GM12878 (cell line): Measurements from ENCODE around the gene PAX3. TPM values are rescaled to one million over a fixed set of nuclear protein-coding genes. Genes with fewer than 3 reads are reported as not detected.

ENCODE experiments used
- ATAC-seq: fragments of 200-7000 bp; cut with Tn5 transposase; 3 replicates; pipeline ENCODE4 v1.9.1; 2020; ENCODE audit warnings: mild to moderate bottlenecking, moderate library complexity
- BruUV-seq: library from RNA; stranded (reverse); fragments of 400-500 nt; replicated peaks from 2 replicates; lab custom pipeline; 2021; lab: Mats Ljungman, UMichigan
- CTCF ChIA-PET: fragments of 300-600 bp; sonication (Branson Sonifier 250); formaldehyde crosslinking; extraction: SDS; loops from one replicate; lab custom pipeline; 2021; ENCODE audit warnings: inconsistent platforms; lab: Yijun Ruan, JAX
- POLR2A ChIA-PET: fragments of 350-600 bp; formaldehyde crosslinking; extraction: SDS; loops from one replicate; lab custom pipeline; 2021; ENCODE audit warnings: inconsistent platforms; lab: Charles Lee
- RAD21 ChIA-PET: fragments of 300-600 bp; sonication (Branson Sonifier 250); formaldehyde crosslinking; loops from one replicate; lab custom pipeline; 2023; ENCODE audit warnings: antibody characterized with exemption; ENCODE audit not compliant: unreplicated experiment; lab: Charles Lee
- SMC1A ChIA-PET: fragments of 300-600 bp; sonication (Branson Sonifier 250); formaldehyde crosslinking; loops from one replicate; lab custom pipeline; 2023; ENCODE audit not compliant: unreplicated experiment, uncharacterized antibody; lab: Charles Lee
- DNase-seq: peaks from one replicate; pipeline ENCODE4 v3.0.0-alpha.2; 2011; ENCODE audit warnings: low read depth, low spot score
- FAIRE-seq: peaks from 3 replicates; lab custom pipeline; 2011; peaks lifted over from hg19 to GRCh38; lab: Jason Lieb, UNC
- H2AFZ ChIP-seq: 2 replicates; pipeline ENCODE4 v1.6.0; 2011; ENCODE audit warnings: low read depth, low read length, control low read depth; ENCODE audit not compliant: control insufficient read depth
- H3K27ac ChIP-seq: 2 replicates; pipeline ENCODE4 v1.5.1; 2011; ENCODE audit warnings: control low read depth; ENCODE audit not compliant: control insufficient read depth, insufficient read depth
- H3K27me3 ChIP-seq, 2 experiments: replicated peaks in 1 of 2; 2 replicates each; pipeline versions ENCODE4 v1.6.0 to v1.6.1; 2011; ENCODE audit warnings: low read length in 1 of 2; ENCODE audit not compliant: control insufficient read depth in 2 of 2, insufficient read depth in 2 of 2
- H3K36me3 ChIP-seq, 2 experiments: 2 replicates each; pipeline ENCODE4 v1.5.1; 2011; ENCODE audit warnings: low read length in 1 of 2; ENCODE audit not compliant: control insufficient read depth in 2 of 2, insufficient read depth in 2 of 2
- H3K4me1 ChIP-seq: 2 replicates; pipeline ENCODE4 v1.6.1; 2011; ENCODE audit warnings: mild to moderate bottlenecking, low read length, moderate library complexity, mixed read lengths; ENCODE audit not compliant: control insufficient read depth, insufficient read depth
- H3K4me2 ChIP-seq: 2 replicates; pipeline ENCODE4 v1.6.0; 2011; ENCODE audit warnings: control low read depth; ENCODE audit not compliant: control insufficient read depth, insufficient read depth
- H3K4me3 ChIP-seq: fragments of 200-600 bp; sonication (generic); 2 replicates; pipeline ENCODE4 v1.5.1; 2016
- H3K79me2 ChIP-seq: 2 replicates; pipeline ENCODE4 v1.6.0; 2011; ENCODE audit warnings: low read length; ENCODE audit not compliant: control insufficient read depth, insufficient read depth
- H3K9ac ChIP-seq: 2 replicates; pipeline ENCODE4 v1.8.0; 2011; ENCODE audit warnings: low read length, control low read depth, mixed read lengths; ENCODE audit not compliant: control insufficient read depth, insufficient read depth
- H3K9me3 ChIP-seq: replicated peaks from 3 replicates; pipeline ENCODE4 v1.5.1; 2011; ENCODE audit warnings: mild to moderate bottlenecking, low read length; ENCODE audit not compliant: control insufficient read depth, insufficient read depth
- H4K20me1 ChIP-seq: 2 replicates; pipeline ENCODE4 v1.6.0; 2011; ENCODE audit not compliant: control insufficient read depth, insufficient read depth
- CEBPB ChIP-seq, 2 experiments: fragments of 150-350 bp in 1 of 2; IDR thresholded peaks; 2 replicates each; pipeline ENCODE4 v1.6.1; 2012 to 2014; ENCODE audit warnings: low read depth in 2 of 2, low read length in 2 of 2, borderline replicate concordance in 1 of 2, inconsistent platforms in 1 of 2
- CHD1 ChIP-seq: IDR thresholded peaks from 2 replicates; pipeline ENCODE4 v1.6.1; 2012; ENCODE audit warnings: low read depth, low read length, improper control_type of control experiment
- NFIC ChIP-seq: IDR thresholded peaks from 2 replicates; pipeline ENCODE4 v1.6.1; 2012; ENCODE audit warnings: low read depth, mild to moderate bottlenecking, inconsistent platforms, low read length, moderate library complexity
- POLR2A ChIP-seq: IDR thresholded peaks from 2 replicates; pipeline ENCODE4 v1.6.1; 2011; ENCODE audit warnings: low read depth, mild to moderate bottlenecking, low read length
- TCF3 ChIP-seq: IDR thresholded peaks from 2 replicates; pipeline ENCODE4 v1.6.1; 2012; ENCODE audit warnings: low read depth, mild to moderate bottlenecking, low read length, borderline replicate concordance; ENCODE audit not compliant: insufficient read depth
- WGBS: methylation state at CpG from one replicate; pipeline ENCODE4 v1.1.6; 2016; ENCODE audit warnings: low lambda C conversion rate; ENCODE audit not compliant: insufficient replicate concordance, insufficient coverage; ENCODE audit errors: missing lambda C conversion rate; 5-methylcytosine and 5-hydroxymethylcytosine counted together
- in situ Hi-C: fragments of 300-500 bp; cut with MboI; formaldehyde crosslinking; loops from 9 replicates; pipeline ENCODE4 v1.14.3; 2018; ENCODE audit warnings: mixed read lengths
- intact Hi-C: fragments of 100-400 bp; cut with micrococcal nuclease; formaldehyde crosslinking; loops from one replicate; pipeline ENCODE4 v1.14.2; 2022; ENCODE audit not compliant: unreplicated experiment
- polyA plus RNA-seq, 11 experiments: library from polyadenylated mRNA; depleted of rRNA in 4 of 11; unstranded in 6 of 11; stranded (reverse) in 5 of 11; fragments of >200 nt; fragmentation: Nextera tagmentation in 4 of 11; fragmentation: Illumina TruSeq in 1 of 11; extraction: Ambion mirVana in 4 of 11; extraction: Trizol in 1 of 11; gene quantifications; 1 replicate in 1 of 11; 2 replicates in 10 of 11; pipeline versions ENCODE4 v1.2.1 to v1.2.3, GENCODE V29; 2011 to 2016; ENCODE audit warnings: inconsistent platforms in 2 of 11, missing spikeins in 2 of 11, low read depth in 1 of 11
- total RNA-seq, 4 experiments: library from RNA; depleted of rRNA in 3 of 4; stranded (reverse); fragments of >200 nt in 3 of 4; fragmentation: Illumina TruSeq in 1 of 4; extraction: Trizol in 1 of 4; gene quantifications; 2 replicates each; pipeline versions ENCODE4 v1.2.1 to v1.2.3, GENCODE V29; 2013 to 2021
- TF ChIP-seq, protein P1 (sequence below): fragments of 450-650 bp; IDR thresholded peaks from 2 replicates; pipeline ENCODE4 v1.6.1; 2017; ENCODE audit warnings: low read depth, mild to moderate bottlenecking, moderate library complexity
- TF ChIP-seq, protein P2 (sequence below): fragments of 450-650 bp; IDR thresholded peaks from 2 replicates; pipeline ENCODE4 v1.6.1; 2016; ENCODE audit warnings: mild to moderate bottlenecking, moderate library complexity, borderline replicate concordance
- TF ChIP-seq, protein P3 (sequence below): IDR thresholded peaks from 2 replicates; pipeline ENCODE4 v1.6.1; 2012; ENCODE audit warnings: mild to moderate bottlenecking, low read depth, low read length

Gene PAX3
- total and polyA plus RNA-seq, 10 of the 15 experiments (the other 5 are each of a cell fraction or from before 2014, with no cell fraction given) = not detected

DNA sequence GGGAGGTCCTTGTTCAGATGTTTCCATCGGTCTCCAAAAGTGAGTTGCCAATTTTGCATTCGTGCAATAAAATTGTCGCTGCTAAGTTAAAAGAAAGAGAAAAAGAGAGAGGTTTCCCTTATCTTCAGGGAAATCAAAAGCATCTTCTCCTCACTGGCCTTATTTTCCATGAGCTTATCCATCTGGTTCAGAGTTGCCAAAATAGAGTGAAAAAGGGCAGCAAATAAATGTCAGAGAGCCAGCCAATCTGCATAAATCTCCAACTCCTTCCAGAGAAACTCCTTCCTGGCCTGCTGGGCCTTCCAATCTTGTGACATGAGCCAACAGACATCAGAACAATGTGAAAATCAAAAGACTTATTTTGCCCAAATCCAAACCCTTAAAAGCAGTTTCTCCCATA lies 28.4 kb downstream of the PAX3 start:
- no peak overlapping the region for H3K4me2 ChIP-seq
- H3K9me3 ChIP-seq = no peaks in the 10 kb centered on the region
- H3K4me3 ChIP-seq = no peak overlapping the region
- POLR2A ChIA-PET = no interaction called here
- H3K27me3 ChIP-seq = no peaks in the 10 kb centered on the region
- no peaks in the 10 kb centered on the region for H3K36me3 ChIP-seq
- no peak for TF ChIP-seq CEBPB (IDR thresholded peaks at IDR 0.05; ENCODE audit: borderline replicate concordance in 1 of 2, low read depth in 2 of 2, low read length in 2 of 2)
- no peak for TF ChIP-seq NFIC
- TF ChIP-seq POLR2A = no peak
- TF ChIP-seq, protein P1, sequence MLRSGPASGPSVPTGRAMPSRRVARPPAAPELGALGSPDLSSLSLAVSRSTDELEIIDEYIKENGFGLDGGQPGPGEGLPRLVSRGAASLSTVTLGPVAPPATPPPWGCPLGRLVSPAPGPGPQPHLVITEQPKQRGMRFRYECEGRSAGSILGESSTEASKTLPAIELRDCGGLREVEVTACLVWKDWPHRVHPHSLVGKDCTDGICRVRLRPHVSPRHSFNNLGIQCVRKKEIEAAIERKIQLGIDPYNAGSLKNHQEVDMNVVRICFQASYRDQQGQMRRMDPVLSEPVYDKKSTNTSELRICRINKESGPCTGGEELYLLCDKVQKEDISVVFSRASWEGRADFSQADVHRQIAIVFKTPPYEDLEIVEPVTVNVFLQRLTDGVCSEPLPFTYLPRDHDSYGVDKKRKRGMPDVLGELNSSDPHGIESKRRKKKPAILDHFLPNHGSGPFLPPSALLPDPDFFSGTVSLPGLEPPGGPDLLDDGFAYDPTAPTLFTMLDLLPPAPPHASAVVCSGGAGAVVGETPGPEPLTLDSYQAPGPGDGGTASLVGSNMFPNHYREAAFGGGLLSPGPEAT = no peak
- TF ChIP-seq, all 136 proteins: peak for 0
- Histone ChIP-seq H3K79me2 (no peaks in the 10 kb centered on the region), H3K4me1 (no peaks in the 10 kb centered on the region), H3K27ac (no peak overlapping the region), H2AFZ (no peak overlapping the region), H4K20me1 (no peaks in the 10 kb centered on the region), H3K9ac (no peak overlapping the region)
- BruUV-seq = no TSS peak
- ATAC-seq (no peak), DNase-seq (no peak), FAIRE-seq (no peak)
- in situ Hi-C loops = no loop called here
- ChIA-PET RAD21 (no interaction called here), SMC1A (interaction anchor here (1.2 kb wide), 1 partner anchor 65 kb away, joined by 3 read pairs; no protein-coding TSS in a partner anchor), CTCF (no interaction called here)
- WGBS = 86% methylated on average over 3 of the region's 3 CpGs
- intact Hi-C loops = no loop called here

DNA sequence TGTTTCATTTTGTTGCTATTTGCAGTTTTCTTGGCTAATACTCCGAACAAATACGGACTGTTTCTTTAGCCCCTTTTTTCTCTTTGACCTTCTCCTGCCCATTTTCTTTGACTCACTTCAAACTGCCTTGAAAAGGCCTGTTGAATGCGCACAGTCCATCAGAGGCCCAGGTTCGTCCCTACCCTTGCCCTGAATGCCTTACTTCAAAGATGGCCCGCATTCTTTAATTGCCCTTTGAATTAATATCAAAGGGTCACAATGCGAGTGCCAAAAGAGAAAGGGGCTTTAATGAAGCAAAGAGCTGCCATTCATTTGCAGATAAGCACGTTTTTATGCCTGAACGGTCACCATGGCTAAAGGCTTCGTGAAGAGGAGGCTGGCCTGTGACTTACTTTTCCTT lies 29.7 kb downstream of the PAX3 start:
- no peak for FAIRE-seq
- WGBS = 19% methylated on average over 9 of the region's 9 CpGs
- intact Hi-C loops = no loop called here
- TF ChIP-seq CHD1 (no peak), TCF3 (no peak)
- TF ChIP-seq, protein P2, sequence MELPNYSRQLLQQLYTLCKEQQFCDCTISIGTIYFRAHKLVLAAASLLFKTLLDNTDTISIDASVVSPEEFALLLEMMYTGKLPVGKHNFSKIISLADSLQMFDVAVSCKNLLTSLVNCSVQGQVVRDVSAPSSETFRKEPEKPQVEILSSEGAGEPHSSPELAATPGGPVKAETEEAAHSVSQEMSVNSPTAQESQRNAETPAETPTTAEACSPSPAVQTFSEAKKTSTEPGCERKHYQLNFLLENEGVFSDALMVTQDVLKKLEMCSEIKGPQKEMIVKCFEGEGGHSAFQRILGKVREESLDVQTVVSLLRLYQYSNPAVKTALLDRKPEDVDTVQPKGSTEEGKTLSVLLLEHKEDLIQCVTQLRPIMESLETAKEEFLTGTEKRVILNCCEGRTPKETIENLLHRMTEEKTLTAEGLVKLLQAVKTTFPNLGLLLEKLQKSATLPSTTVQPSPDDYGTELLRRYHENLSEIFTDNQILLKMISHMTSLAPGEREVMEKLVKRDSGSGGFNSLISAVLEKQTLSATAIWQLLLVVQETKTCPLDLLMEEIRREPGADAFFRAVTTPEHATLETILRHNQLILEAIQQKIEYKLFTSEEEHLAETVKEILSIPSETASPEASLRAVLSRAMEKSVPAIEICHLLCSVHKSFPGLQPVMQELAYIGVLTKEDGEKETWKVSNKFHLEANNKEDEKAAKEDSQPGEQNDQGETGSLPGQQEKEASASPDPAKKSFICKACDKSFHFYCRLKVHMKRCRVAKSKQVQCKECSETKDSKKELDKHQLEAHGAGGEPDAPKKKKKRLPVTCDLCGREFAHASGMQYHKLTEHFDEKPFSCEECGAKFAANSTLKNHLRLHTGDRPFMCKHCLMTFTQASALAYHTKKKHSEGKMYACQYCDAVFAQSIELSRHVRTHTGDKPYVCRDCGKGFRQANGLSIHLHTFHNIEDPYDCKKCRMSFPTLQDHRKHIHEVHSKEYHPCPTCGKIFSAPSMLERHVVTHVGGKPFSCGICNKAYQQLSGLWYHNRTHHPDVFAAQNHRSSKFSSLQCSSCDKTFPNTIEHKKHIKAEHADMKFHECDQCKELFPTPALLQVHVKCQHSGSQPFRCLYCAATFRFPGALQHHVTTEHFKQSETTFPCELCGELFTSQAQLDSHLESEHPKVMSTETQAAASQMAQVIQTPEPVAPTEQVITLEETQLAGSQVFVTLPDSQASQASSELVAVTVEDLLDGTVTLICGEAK = no peak
- TF ChIP-seq, protein P3, sequence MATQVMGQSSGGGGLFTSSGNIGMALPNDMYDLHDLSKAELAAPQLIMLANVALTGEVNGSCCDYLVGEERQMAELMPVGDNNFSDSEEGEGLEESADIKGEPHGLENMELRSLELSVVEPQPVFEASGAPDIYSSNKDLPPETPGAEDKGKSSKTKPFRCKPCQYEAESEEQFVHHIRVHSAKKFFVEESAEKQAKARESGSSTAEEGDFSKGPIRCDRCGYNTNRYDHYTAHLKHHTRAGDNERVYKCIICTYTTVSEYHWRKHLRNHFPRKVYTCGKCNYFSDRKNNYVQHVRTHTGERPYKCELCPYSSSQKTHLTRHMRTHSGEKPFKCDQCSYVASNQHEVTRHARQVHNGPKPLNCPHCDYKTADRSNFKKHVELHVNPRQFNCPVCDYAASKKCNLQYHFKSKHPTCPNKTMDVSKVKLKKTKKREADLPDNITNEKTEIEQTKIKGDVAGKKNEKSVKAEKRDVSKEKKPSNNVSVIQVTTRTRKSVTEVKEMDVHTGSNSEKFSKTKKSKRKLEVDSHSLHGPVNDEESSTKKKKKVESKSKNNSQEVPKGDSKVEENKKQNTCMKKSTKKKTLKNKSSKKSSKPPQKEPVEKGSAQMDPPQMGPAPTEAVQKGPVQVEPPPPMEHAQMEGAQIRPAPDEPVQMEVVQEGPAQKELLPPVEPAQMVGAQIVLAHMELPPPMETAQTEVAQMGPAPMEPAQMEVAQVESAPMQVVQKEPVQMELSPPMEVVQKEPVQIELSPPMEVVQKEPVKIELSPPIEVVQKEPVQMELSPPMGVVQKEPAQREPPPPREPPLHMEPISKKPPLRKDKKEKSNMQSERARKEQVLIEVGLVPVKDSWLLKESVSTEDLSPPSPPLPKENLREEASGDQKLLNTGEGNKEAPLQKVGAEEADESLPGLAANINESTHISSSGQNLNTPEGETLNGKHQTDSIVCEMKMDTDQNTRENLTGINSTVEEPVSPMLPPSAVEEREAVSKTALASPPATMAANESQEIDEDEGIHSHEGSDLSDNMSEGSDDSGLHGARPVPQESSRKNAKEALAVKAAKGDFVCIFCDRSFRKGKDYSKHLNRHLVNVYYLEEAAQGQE = no peak

More for the DNA sequence above, 29.7 kb downstream of the PAX3 start:
- no TSS peak for BruUV-seq
- H3K9ac ChIP-seq = no peak overlapping the region
- no peaks in the 10 kb centered on the region for H3K79me2 ChIP-seq
- no peaks in the 10 kb centered on the region for H4K20me1 ChIP-seq
- SMC1A ChIA-PET = no interaction called here
- no peak overlapping the region for H3K4me3 ChIP-seq
- no peaks in the 10 kb centered on the region for H3K4me1 ChIP-seq
- H3K4me2 ChIP-seq = no peak overlapping the region
- CTCF ChIA-PET = no interaction called here
- no peaks in the 10 kb centered on the region for H3K9me3 ChIP-seq
- no peak overlapping the region for H2AFZ ChIP-seq
- POLR2A ChIA-PET = no interaction called here
- in situ Hi-C loops = no loop called here
- H3K27me3 ChIP-seq = no peaks in the 10 kb centered on the region
- ATAC-seq (no peak), DNase-seq (no peak)
- no peaks in the 10 kb centered on the region for H3K36me3 ChIP-seq
- RAD21 ChIA-PET = no interaction called here
- H3K27ac ChIP-seq = no peak overlapping the region
